Measurements from ENCODE around the gene ITPK1. TPM values are rescaled to one million over a fixed set of nuclear protein-coding genes. Genes with fewer than 3 reads are reported as not detected.

Gene ITPK1
- total and polyA plus RNA-seq, 2 experiments from 2014 or later = 35.9 to 101 TPM

DNA sequence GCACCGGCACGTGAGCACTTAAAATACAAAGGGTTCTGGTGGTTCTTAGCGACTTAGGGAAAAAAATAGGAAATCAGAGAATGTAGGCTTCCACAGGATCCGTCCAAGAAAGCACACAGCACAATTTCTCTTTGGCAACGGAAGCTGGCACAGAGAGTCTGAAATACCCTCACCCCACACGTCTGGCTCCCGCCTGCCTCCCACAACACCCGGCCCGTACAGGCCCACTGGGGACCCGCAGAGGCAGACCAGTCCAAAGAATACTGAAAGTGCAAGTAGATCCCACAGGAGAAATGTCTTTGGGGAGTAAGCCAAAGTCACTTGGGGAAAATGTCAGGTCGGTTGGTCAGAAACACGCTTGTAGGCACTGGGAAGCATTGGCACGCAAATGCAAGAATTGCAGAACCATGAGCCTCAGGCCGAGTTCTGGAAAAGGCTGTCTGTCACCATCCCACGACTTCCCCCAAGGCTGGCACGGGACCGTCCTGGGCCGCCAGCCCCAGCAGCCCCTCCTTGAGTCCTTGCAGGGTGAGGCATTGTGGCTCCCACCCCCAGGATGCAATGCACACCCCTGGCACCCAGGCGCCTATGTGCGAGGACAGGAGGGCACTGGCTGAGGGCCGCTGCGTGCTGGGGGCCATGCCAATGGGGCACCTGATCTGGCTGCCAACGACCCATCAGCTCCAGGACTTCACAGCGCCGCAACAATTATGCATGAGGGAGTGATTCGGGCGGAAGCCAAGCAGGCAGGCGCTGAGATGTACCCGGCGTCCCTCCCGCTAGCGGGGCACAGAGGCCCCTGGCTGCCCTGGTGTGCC lies 163.0 kb downstream of the ITPK1 start (continued):
- TF ChIP-seq CREB1 (CRISPR knock-in tag; IDR thresholded peaks at IDR 0.05; ENCODE audit: low read depth) (no peak), NANOG (IDR thresholded peaks at IDR 0.05; ENCODE audit: borderline replicate concordance) (no peak), JUNB (IDR thresholded peaks at IDR 0.05; ENCODE audit: unreplicated experiment) (no peak), ZNF114 (CRISPR knock-in tag; IDR thresholded peaks at IDR 0.05) (no peak)
- TF ChIP-seq, protein P1, sequence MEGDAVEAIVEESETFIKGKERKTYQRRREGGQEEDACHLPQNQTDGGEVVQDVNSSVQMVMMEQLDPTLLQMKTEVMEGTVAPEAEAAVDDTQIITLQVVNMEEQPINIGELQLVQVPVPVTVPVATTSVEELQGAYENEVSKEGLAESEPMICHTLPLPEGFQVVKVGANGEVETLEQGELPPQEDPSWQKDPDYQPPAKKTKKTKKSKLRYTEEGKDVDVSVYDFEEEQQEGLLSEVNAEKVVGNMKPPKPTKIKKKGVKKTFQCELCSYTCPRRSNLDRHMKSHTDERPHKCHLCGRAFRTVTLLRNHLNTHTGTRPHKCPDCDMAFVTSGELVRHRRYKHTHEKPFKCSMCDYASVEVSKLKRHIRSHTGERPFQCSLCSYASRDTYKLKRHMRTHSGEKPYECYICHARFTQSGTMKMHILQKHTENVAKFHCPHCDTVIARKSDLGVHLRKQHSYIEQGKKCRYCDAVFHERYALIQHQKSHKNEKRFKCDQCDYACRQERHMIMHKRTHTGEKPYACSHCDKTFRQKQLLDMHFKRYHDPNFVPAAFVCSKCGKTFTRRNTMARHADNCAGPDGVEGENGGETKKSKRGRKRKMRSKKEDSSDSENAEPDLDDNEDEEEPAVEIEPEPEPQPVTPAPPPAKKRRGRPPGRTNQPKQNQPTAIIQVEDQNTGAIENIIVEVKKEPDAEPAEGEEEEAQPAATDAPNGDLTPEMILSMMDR (conservative IDR thresholded peaks at IDR 0.05; ENCODE audit: low read depth in 2 of 2) = no peak

DNA sequence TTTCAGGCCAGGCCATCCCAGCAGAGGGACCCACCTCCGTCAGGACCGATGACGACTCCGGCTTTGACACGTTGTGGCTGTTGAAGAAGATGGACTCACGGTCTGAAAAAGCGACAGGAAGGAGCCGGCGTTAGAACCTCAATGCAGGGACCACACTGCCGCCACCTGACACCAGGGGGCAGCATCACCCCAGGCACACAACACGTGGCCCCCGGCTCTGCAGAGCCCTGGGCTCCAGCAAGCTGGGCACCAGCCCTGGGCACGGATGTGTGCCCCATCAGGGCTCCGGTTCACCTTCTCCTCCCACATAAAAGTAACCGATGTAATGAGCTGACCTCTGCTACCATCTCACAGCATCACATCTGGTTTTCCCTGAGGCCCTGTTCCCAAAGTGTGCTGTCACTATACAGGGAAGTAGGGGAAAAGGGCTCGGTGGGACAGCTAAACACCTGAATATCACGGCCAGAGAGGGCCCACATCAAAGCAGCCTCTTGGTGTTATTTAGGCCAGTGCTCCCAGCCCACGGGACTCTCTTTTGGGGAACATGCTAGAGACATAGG lies 163.7 kb downstream of the ITPK1 start:
- no peaks in the 10 kb centered on the region; the same call in 1 of the 2 replicates for H4K20me1 ChIP-seq (replicated peaks; ENCODE audit: insufficient read depth)
- ATAC-seq (peak; percentile 95), DNase-seq (ENCODE audit: low spot score) (peak; percentile 82)
- H2AFZ ChIP-seq = no peak overlapping the region
- Mint-ChIP-seq H3K36me3 (ENCODE audit: low read depth) (peaks cover 41% of the 10 kb centered on the region), H3K27me3 (ENCODE audit: insufficient read depth, low read depth, poor library complexity) (peaks cover 6% of the 10 kb centered on the region), H3K27ac (no peak overlapping the region), H3K4me3 (no peak overlapping the region), H3K9me3 (no peaks in the 10 kb centered on the region), H3K4me1 (peaks cover 8% of the 10 kb centered on the region; the same call in 2 of the 3 replicates)
- no peak overlapping the region for H3K27ac ChIP-seq (ENCODE audit: low read depth)
- peaks cover 7% of the 10 kb centered on the region; the same call in 1 of the 2 replicates for H3K4me1 ChIP-seq (ENCODE audit: insufficient read depth)
- TF ChIP-seq, protein P2, sequence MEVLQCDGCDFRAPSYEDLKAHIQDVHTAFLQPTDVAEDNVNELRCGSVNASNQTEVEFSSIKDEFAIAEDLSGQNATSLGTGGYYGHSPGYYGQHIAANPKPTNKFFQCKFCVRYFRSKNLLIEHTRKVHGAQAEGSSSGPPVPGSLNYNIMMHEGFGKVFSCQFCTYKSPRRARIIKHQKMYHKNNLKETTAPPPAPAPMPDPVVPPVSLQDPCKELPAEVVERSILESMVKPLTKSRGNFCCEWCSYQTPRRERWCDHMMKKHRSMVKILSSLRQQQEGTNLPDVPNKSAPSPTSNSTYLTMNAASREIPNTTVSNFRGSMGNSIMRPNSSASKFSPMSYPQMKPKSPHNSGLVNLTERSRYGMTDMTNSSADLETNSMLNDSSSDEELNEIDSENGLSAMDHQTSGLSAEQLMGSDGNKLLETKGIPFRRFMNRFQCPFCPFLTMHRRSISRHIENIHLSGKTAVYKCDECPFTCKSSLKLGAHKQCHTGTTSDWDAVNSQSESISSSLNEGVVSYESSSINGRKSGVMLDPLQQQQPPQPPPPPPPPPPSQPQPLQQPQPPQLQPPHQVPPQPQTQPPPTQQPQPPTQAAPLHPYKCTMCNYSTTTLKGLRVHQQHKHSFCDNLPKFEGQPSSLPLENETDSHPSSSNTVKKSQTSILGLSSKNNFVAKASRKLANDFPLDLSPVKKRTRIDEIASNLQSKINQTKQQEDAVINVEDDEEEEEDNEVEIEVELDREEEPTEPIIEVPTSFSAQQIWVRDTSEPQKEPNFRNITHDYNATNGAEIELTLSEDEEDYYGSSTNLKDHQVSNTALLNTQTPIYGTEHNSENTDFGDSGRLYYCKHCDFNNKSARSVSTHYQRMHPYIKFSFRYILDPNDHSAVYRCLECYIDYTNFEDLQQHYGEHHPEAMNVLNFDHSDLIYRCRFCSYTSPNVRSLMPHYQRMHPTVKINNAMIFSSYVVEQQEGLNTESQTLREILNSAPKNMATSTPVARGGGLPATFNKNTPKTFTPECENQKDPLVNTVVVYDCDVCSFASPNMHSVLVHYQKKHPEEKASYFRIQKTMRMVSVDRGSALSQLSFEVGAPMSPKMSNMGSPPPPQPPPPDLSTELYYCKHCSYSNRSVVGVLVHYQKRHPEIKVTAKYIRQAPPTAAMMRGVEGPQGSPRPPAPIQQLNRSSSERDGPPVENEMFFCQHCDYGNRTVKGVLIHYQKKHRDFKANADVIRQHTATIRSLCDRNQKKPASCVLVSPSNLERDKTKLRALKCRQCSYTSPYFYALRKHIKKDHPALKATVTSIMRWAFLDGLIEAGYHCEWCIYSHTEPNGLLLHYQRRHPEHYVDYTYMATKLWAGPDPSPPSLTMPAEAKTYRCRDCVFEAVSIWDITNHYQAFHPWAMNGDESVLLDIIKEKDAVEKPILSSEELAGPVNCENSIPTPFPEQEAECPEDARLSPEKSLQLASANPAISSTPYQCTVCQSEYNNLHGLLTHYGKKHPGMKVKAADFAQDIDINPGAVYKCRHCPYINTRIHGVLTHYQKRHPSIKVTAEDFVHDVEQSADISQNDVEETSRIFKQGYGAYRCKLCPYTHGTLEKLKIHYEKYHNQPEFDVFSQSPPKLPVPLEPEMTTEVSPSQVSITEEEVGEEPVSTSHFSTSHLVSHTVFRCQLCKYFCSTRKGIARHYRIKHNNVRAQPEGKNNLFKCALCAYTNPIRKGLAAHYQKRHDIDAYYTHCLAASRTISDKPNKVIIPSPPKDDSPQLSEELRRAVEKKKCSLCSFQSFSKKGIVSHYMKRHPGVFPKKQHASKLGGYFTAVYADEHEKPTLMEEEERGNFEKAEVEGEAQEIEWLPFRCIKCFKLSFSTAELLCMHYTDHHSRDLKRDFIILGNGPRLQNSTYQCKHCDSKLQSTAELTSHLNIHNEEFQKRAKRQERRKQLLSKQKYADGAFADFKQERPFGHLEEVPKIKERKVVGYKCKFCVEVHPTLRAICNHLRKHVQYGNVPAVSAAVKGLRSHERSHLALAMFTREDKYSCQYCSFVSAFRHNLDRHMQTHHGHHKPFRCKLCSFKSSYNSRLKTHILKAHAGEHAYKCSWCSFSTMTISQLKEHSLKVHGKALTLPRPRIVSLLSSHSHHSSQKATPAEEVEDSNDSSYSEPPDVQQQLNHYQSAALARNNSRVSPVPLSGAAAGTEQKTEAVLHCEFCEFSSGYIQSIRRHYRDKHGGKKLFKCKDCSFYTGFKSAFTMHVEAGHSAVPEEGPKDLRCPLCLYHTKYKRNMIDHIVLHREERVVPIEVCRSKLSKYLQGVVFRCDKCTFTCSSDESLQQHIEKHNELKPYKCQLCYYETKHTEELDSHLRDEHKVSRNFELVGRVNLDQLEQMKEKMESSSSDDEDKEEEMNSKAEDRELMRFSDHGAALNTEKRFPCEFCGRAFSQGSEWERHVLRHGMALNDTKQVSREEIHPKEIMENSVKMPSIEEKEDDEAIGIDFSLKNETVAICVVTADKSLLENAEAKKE (CRISPR knock-in tag; IDR thresholded peaks at IDR 0.05) = no peak
- TF ChIP-seq NANOG (IDR thresholded peaks at IDR 0.05; ENCODE audit: borderline replicate concordance) = no peak
- TF ChIP-seq ZNF114 (CRISPR knock-in tag; IDR thresholded peaks at IDR 0.05) = no peak
- TF ChIP-seq, protein P1 (conservative IDR thresholded peaks at IDR 0.05; ENCODE audit: low read depth in 2 of 2) = peak; percentile 84 to 96
- no peak overlapping the region for H3K4me3 ChIP-seq
- H3K79me2 ChIP-seq (replicated peaks; ENCODE audit: insufficient read depth) = no peaks in the 10 kb centered on the region
- H3K4me2 ChIP-seq = no peak overlapping the region
- H3F3A ChIP-seq (replicated peaks; ENCODE audit: low read depth) = no peaks in the 10 kb centered on the region
- H3K9me2 ChIP-seq (ENCODE audit: insufficient read depth) = no peaks in the 10 kb centered on the region
- no peaks in the 10 kb centered on the region; the same call in 1 of the 2 replicates for H3K36me3 ChIP-seq (ENCODE audit: insufficient read depth)
- no peaks in the 10 kb centered on the region for H3K27me3 ChIP-seq (ENCODE audit: insufficient read depth)

All from GM23338 (cell line).